A673 (cell line): ENCODE data around the gene IL1RL1.

Experiments
- EZH2 ChIP-seq: fragments of 200-600 bp; sonication (generic); IDR thresholded peaks from 2 replicates; pipeline ENCODE4 v1.6.1; 2017; ENCODE audit warnings: borderline replicate concordance, low read depth, mild to moderate bottlenecking, mixed read lengths, antibody characterized with exemption, low read length; ENCODE audit not compliant: poor library complexity, severe bottlenecking
- TF ChIP-seq, protein P1 (sequence below): fragments of 300-800, 200-600 bp; sonication (generic); conservative IDR thresholded peaks from 2 replicates; pipeline ENCODE4 v1.5.1; 2017; ENCODE audit warnings: low read depth, mild to moderate bottlenecking, antibody characterized with exemption, low read length, moderate library complexity, mixed read lengths

DNA sequence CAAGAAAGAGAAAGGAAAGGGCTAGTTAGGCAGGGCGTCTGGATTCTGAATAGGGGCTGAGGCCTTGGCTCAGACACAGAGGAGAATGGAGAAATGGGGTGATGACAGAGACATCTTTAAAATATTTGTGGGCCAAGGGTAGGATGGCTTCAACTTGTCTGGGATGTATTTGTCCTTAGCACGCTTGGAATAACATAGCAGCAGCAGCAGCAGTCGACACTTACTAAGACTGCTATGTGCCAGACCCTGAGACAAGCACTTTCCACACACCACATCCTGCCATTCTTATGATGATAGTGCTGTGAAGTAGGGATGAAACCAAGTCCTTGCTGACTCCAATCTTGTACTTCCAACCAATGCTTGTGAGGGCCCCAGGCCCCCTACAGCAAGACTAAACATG lies 2.6 kb downstream of the IL1RL1 start:
- TF ChIP-seq, protein P1, sequence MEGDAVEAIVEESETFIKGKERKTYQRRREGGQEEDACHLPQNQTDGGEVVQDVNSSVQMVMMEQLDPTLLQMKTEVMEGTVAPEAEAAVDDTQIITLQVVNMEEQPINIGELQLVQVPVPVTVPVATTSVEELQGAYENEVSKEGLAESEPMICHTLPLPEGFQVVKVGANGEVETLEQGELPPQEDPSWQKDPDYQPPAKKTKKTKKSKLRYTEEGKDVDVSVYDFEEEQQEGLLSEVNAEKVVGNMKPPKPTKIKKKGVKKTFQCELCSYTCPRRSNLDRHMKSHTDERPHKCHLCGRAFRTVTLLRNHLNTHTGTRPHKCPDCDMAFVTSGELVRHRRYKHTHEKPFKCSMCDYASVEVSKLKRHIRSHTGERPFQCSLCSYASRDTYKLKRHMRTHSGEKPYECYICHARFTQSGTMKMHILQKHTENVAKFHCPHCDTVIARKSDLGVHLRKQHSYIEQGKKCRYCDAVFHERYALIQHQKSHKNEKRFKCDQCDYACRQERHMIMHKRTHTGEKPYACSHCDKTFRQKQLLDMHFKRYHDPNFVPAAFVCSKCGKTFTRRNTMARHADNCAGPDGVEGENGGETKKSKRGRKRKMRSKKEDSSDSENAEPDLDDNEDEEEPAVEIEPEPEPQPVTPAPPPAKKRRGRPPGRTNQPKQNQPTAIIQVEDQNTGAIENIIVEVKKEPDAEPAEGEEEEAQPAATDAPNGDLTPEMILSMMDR: no peak
- TF ChIP-seq EZH2: no peak
